Hematopoietic multipotent progenitor cell treated with erythropoietin and hydrocortisone succinate and interleukin-3 and kit ligand, for 8 days (in vitro differentiated cells): Measurements from ENCODE around the gene F9.
"Not testable (repeated sequence)": the region's sequence is repeated elsewhere in the genome, so short reads cannot be mapped to it uniquely, and the experiment has no call there.

Experiments
- DNase-seq: peaks from one replicate; pipeline ENCODE4 v3.0.0-alpha.2; 2015

The F9 gene

DNA sequence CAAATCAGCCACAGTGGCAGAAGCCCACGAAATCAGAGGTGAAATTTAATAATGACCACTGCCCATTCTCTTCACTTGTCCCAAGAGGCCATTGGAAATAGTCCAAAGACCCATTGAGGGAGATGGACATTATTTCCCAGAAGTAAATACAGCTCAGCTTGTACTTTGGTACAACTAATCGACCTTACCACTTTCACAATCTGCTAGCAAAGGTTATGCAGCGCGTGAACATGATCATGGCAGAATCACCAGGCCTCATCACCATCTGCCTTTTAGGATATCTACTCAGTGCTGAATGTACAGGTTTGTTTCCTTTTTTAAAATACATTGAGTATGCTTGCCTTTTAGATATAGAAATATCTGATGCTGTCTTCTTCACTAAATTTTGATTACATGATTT lies at the start of gene F9:
Gene F9, plus strand, starts transcription at position 190 of the 400 bp plus-strand sequence. Its CDS starts 26 bp downstream, at position 216.
- no peak for DNase-seq

DNA sequence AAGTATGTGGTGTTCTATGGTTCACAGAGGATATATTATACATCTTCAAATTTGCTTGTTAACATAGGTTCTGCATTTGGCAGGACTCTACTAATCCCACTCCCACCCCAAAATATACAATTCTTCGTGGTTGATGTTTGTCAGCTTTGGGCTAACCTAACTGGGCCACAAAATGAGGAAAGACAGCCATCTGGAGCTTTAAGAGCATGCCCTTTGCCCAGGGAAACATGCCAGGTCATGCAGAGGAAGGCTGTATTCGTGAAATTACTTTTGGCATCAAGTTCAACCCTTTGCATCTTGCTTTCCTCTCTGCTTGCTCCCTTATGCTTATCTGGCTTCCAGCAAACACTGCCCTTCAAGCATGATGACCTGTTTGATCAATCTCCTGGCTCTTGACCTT lies 46.8 kb upstream of the F9 start:
- no peak for DNase-seq

DNA sequence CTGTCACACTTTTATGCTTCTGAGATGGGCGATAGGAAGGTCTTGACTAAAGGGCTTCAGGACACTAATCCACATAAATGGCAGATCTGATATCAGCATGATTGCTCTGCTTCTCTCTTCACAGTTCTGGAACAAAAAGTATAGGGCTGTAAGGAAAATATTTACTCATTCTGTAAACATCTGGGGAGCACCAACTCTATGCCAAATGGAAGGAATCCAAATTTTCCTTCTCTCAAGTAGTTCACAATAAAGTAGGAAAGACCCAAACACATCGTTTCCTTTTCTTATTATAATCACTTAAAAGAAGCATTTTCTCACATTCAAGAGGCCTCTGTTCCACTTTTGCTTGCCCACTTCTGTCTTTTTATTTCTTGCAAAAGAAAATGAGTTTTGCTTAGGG lies 45.9 kb upstream of the F9 start:
- no peak for DNase-seq

DNA sequence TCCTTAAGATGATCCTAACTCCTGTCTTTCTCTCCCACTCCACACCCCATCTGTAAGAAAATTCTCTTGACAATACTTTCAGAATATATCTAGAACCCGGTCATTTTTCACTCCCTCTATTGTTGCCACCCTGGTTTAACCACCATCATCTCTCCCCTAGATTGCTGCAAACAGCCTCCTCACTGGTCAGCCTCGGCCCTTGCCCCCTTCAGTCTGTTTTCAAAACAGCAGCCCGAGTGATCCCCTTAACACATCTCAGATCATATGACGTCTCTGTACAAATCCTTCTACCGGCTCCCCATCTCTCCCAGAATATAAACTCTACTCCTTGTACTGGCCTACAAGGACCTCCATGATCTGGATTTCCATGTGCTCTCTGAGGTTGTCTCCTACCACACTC lies 35.2 kb upstream of the F9 start:
- no peak for DNase-seq

DNA sequence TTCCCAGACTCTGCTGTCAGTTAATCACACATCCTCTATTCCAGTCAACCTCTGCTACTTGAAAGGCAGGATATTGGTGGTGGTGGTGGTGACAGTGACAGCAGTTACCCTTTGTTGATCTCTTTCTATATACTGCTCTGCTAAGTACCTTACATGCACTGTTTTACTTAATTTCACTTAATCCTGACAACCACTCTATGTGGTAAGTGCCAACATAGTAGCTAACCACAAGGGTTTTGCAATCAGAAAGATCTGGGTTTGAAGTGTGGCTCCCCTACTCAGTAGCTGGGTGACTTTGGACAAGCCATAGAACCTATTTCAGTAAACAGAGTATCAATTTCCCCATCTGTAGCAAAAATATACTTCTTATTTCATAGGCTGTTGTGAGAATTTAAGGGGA lies 24.2 kb upstream of the F9 start:
- DNase-seq = no peak

DNA sequence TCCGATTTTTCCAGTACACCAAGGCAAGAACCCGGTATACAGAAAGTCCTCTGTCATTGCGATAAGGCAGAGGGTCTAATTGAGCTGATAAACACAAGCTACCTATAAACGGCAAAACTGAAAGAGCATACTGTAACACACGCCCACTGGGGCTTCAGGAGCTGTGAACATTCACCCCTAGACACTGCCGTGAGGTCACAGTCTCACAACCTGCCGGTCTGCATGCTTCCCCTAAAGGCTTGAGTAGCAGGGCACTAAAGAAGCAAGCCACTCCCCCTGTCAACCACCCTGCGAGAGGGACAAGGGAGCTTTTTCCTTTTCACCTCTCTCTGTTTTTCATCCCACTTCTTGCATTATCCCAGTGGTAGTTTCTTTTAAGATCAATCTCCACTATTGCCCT lies 22.4 kb upstream of the F9 start:
- no peak for DNase-seq

DNA sequence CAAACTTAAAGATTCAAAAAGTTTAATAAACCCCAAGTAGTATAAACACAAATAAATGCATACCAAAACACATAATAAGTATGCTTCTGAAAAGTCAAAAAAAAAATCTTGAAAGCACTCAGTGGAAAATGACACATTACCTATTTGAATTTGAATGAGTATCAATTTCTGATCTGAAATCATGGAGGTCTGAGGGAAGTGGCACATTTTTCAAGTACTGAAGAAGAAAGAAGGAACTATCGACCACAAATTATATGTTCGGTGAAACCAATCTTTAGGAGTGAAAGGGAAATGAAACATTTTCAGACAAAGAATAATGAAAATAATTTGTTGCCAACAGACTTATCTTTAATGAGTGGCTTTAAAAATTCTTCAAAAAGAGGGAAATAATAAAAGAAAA lies 12.1 kb upstream of the F9 start:
- DNase-seq = no peak

DNA sequence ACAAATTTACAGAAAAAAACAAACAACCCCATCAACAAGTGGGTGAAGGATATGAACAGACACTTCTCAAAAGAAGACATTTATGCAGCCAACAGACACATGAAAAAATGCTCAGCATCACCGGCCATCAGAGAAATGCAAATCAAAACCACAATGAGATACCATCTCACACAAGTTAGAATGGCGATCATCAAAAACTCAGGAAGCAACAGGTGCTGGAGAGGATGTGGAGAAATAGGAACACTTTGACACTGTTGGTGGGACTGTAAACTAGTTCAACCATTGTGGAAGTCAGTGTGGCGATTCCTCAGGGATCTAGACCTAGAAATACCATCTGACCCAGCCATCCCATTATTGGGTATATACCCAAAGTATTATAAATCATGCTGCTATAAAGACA lies 1.7 kb upstream of the F9 start:
- not testable (repeated sequence) for DNase-seq

DNA sequence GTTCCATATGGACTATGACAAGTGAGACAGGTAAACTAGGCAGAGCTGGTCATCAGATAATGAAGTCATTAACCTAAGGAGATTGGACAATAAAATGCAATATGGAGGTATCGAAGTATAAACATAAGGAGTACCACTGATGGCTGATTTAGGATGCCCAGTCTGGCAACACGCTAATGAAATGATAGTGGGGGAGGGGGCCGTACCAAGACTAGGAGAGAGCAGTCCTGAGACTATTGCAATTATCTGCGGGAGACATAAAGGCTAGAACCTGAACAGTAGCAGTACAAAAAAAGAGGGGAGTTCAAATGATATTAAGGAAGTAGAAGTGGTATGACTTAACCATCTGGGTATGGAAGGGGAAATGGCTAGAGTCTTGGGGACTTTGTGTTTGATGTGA lies 2.3 kb downstream of the F9 start:
- DNase-seq = no peak

DNA sequence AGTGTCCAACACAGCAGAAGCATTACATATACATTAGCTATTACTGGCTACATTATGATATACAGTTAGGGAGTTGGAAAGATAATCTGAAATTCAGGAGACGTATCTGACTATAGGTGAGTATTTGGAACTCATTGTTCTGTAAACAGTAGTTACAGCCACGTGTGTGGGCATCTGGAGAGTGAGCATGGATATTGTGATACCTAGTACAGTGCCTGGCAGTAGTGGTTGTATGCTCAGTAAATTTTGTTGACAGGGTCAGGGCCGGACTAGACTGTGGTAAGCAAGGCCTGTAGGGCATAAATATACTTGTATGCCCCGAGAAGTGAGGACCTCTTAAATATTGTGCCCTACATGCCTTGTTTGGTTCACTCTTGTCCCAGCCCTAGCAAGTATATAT lies 2.9 kb downstream of the F9 start:
- no peak for DNase-seq

DNA sequence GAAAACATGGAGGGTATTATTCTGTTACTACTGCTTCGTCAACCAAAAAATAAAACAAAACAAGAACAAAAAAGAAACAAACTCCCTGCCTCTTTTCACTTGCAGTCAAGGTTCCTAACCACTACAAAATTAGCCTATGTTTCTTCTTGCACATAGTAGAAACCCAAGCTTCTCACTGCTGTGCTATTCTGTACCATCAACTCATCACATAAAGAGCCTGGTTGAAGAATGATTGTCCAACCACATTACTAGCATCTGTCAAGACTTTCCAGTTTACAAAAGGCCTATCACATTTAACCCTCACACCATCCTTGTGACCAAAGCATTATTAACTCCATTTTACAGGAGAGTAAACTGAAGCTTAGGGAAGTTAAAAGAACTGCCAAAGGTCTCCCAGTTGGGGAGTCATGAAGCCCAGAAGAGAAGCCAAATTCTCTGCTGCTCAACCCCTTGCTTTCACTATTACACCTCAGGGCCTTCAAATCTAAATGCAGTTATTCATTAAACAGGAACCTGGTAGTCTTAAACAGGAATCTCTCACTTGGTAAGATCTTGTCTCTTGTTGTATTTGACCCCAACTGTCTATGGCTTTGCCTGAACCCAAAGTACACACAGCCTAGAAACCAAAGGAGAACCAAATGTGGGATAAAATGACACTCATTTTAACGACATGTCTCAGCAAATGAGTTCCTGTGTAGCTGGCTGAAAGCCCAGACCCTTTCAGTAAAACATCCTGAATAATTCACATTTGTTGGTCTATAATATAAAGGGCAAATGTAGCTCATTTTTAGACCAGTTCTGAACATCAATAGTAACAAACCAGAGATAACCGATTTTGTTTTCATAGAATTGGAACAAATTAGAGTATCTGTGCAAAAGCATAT lies 8.6 kb downstream of the F9 start:
- no peak for DNase-seq

DNA sequence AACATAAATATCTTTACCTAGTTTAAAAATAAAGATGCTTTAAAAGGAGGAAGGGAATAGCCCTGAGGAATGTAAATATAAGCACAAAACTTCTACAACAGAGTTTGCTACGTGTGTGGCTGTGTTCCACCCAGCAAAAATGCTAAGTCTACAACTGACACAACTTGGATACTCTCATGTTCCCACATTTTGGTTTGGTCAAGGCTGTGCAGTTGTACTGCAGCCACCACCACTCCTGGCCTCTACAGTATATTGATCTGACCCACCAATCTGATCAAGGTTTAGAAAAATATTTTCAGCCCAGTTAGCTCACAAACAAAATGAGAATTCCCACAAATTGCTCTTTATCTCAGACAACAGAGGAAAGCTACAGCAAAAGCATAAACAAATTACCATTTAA lies 12.1 kb downstream of the F9 start:
- DNase-seq = no peak

DNA sequence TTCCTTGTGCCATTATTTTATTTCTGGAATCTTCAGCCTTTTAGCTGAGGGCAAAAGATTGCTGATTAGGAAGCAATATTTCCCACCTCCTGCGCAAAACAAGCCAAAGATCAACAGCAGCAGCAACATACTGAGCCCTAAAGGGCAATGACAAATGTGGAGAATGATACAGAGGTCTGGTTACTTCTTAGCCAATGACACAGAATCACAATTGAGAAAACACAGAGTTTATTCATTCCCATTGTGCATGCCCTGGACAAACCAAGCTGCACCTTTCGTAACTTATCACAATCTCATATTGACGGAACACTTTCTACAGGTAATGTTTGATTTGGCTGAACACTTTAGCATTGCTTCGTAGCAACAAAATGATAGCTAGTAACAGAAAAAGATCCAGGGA lies 13.4 kb downstream of the F9 start:
- DNase-seq = no peak

DNA sequence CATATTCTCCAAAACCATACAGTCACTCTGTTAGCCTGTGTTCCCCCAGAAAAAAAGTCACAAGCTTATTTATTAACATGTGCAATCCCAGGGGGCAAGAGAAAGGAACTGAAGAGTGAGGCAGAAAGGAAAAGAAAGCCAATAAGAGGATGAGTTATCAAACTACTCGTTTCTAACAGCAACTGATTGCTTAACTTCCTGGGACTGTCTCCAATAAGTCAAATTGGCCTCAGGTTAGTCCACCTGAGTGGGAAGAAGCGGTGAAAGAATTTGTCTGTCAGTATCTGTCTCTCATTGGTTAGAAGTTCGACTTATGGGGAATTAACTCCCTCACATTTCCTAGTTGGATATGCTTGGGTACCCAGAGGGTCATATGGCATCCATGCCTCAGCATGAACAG lies 14.1 kb downstream of the F9 start:
- DNase-seq = no peak

DNA sequence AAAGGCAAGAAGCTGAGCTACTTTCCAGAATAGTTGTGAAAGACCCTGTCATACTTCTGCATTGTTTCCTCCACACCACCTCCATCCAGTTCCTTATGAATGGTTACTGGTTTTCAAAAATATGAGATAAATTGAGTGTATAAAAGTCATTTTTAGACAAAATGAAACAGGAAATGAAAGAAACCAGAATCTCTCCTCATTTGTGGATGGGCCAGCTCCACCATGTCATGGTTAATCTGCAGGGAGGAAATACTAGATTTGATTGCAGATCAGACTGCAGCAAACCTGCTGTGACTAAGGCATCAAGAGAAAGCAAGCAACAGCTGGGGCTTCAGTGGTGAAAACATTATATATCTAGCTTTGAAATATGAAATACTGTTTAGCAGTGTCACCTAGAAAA lies 23.8 kb downstream of the F9 start:
- no peak for DNase-seq

DNA sequence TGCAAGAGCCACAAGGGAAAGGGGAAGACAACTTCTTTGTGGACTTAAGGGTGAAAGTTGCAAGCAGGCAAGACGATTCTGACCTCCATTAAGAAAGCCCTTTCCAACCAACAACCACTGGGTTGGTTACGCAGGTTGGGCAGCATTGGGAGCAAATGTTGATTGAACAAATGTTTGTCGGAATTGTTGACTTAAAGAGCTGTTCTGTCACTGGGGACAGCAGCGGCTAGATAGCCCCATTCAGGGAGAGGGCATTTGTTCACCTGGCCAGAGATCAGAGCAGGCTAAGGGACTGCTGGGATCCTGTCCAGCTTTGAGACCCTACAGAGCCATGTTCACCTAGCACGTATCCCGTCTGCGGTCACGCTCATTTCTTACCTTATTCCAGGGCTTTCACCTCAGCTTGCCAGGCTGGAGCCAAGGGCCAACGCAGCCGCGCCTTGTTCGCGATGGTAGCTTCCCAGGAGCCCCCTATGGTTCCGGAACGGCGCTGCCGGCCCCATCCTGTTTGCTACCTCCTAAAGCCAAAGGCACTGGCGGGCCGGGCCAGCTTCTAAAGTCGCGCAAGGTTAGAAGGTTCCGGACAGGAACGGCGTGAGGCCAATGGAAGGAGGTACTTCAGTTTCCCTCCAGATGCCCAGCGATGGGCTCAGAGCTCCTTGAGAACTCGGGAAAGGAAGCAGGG lies 24.6 kb downstream of the F9 start:
- no peak for DNase-seq

DNA sequence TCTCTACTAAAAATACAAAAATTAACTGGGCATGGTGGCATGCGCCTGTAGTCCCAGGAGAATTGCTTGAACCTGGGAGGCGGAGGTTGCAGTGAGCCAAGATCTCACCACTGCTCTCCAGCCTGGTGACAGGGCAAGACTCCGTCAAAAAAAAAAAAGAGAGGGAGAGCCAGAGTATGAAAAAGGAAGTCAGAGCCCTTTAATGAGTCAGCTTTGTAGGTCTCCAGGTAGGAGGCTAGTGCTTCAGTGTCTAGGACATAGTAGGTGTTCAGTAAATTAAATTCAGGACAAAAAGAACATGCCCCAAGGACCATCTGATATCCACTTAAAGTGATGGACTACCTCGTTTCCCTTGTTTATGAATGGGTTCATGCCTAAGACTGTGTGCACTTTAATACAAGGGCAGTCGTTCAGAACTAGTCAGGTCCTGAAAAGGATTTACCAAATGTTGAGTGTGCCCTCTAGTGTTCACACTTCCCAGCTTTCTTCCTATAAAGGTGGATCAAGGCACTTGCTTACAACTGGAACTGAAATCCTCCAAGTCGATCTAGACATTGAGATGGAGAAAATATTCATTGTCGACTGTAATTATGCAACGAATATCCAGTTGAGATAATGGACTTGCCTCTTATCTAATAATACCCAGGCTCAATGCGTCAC lies 29.0 kb downstream of the F9 start:
- peak; percentile 57 for DNase-seq

DNA sequence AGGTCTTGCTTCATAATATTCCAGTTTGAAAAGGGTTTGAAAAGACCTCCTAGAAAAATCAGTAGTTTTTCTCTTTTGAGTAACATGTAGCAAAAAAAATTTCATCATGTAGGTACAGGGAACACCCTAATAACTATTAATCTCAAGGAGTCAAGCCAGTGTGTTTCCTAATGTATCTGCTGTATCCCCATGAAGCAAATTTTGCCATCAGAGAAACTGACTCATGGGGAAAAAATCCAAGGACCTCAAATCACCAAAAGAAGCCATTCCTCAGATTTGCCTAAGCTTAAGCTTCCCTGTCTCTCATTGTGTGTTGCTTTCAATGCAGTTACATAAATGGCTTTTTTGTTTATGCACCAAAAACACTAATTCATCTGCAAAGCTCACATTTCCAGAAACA lies 29.7 kb downstream of the F9 start:
- DNase-seq = no peak

DNA sequence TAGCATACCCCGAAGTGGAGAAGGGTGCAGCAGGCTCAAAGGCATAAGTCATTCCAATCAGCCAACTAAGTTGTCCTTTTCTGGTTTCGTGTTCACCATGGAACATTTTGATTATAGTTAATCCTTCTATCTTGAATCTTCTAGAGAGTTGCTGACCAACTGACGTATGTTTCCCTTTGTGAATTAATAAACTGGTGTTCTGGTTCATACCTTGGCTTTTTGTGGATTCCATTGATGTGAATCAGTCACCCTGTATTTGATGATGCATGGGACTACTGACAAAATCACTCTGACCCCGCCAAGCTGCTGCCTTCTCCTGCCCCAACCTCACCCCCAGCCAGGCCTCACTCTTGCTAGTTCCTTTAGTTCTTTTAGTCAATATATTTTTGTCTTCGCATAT lies 32.7 kb downstream of the F9 start:
- no peak for DNase-seq

DNA sequence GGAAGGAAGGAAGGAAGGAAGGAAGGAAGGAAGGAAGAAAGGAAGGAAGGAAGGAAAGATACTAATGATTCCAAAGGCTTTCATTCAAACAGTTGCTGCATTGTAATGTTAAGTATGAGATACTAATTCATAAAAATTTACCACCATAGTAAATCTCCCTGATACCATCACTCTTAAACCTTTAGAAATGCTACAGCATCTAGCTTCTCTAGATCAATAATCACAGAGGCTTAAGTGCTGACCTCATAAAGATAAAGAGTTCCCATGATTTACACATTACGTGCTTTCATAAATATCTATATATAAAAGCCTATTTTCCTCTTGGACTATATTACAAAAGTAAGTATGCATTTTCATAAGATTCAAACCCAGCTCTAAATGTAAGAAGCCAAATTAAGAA lies 36.4 kb downstream of the F9 start:
- DNase-seq = no peak

DNA sequence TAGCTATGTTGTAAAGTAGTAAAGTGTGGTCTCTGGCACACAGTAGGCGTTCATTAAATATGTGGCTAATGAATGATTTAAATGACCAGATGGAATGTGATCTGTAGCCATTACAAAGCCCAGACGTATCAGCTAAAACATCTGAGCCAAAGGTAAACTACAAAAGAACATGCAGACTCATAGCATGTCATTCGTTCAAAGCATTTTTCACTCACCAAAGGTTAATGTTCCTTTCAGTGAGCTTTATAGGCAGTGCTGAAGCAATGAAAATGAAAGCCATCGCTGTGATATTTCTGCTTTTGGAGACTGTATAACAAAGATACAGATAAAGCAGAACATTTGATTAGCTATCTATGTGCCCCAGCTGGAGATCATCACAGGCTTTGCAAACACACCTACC lies 50.5 kb downstream of the F9 start:
- no peak for DNase-seq

DNA sequence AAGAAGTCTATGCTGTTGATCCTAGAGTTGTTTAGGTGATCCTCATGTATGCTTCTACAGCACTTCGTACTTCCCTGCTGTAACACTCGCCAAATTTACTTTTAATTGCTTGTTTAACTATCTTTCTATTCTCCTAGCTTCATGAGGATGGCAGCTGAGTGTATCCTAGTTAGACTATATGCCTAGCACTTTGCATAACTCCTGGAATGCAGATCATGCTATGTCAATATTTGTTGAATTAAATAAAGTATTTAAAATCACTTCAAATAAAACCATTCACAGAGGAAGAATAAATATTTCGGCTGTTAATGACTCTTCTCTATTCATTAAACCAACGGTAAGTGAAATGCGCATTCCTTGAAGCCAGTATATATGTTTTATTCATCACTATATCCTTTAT lies 55.1 kb downstream of the F9 start:
- DNase-seq = no peak

DNA sequence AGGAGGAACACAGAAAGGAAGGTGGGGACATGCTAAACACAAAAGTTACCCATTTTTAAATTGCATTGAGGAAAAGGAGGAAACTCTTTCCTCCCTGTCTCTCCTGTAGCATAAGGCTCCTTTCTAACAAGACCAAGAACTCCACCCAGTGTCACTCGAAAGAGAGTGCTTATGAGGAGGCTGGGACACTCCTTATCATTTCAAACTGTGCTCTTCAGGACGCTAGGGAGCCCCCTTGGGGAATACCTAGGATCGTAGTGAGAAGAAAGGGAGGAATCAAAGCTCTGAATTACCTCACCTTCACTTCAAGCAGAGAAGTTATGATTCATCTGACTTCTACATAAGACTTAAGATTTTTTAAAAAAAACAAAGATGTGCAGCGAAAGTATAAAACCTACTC lies 65.5 kb downstream of the F9 start:
- DNase-seq = no peak

DNA sequence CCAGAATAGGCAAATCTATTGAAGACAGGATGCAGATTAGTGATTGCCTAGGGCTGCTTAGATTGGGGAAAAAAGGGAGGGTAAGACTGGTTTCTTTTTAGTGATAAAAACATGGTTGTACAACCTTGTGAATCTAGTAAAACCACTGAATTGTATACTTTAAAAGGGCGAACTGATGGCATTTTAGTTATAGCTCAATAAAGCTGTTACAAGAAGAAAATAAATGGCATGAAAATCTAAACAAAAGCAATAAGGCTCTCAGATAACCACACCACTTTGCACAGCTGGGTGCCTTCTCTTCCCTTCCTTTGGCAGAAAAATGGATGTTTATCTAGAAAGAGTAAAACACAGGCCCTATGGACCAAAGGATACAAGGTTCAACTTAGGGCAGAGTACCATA lies 69.6 kb downstream of the F9 start:
- DNase-seq = no peak
